NCI-H748 treated with DMSO at 0.1 percent for 48 hours (cell line): Measurements from ENCODE around the gene KPNA3.
A peak's percentile ranks its signal among the peaks of the same experiment; 100 is the strongest.
"Not testable (repeated sequence)": the region's sequence is repeated elsewhere in the genome, so short reads cannot be mapped to it uniquely, and the experiment has no call there.

Experiments
- DNase-seq: peaks from one replicate; lab custom pipeline; 2025; lab: John Stamatoyannopoulos, UW

KPNA3 gene

GRCh38 chr13:49807681-49808080 lies 15.2 kb upstream of the KPNA3 start:
- no peak for DNase-seq

DNA sequence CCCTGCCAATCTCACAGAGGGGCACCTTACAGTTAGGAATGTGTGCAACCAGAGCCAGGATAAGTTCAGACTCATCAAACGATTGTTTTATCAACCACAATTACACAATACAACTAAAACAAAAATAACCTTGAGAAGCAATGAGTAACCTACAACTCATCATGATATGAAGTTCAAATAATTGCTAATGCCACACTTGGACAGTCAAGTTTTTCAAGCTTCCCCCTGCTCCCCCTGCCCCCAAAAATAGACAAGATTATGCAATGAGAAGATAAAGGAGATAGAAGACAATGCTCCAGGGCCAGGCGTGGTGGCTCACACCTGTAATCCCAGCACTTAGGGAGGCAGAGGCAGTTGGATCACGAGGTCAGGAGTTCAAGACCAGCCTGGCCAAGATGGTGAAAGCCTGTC lies 13.6 kb upstream of the KPNA3 start:
- no peak for DNase-seq

DNA sequence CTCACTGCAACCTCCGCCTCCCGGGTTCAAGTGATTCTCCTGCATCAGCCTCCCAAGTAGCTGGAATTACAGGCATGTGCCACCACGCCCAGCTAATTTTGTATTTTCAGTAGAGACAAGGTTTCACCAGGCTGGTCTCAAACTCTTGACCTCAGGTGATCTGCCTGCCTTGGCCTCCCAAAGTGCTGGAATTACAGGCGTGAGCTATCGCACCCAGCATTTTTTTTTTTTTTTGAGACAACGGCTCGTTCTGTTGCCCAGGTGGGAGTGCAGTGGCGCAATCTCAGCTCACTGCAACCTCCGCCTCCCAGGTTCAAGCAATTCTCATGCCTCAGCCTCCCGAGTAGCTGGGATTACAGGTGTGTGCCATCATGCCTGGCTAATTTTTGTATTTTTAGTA lies 10.6 kb upstream of the KPNA3 start:
- not testable (repeated sequence) for DNase-seq

DNA sequence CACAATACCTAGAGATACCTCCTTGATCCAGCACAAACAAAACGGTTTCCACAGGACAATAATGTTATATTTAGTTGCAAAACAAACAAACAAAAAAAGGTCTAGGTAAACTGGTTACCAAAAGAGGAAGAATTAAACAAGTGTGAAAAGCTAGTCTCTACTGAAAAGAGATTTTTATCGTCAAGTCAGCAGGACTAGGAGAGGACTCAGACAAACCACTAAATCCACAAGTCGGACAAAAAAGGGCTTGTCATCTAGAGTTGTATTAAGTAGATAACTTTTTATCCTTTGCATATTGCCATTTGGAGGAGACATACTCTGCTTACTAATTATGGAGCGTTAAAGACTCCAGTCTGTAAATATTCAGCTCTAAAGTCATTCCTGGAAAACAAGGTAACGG lies 9.9 kb upstream of the KPNA3 start:
- no peak for DNase-seq

DNA sequence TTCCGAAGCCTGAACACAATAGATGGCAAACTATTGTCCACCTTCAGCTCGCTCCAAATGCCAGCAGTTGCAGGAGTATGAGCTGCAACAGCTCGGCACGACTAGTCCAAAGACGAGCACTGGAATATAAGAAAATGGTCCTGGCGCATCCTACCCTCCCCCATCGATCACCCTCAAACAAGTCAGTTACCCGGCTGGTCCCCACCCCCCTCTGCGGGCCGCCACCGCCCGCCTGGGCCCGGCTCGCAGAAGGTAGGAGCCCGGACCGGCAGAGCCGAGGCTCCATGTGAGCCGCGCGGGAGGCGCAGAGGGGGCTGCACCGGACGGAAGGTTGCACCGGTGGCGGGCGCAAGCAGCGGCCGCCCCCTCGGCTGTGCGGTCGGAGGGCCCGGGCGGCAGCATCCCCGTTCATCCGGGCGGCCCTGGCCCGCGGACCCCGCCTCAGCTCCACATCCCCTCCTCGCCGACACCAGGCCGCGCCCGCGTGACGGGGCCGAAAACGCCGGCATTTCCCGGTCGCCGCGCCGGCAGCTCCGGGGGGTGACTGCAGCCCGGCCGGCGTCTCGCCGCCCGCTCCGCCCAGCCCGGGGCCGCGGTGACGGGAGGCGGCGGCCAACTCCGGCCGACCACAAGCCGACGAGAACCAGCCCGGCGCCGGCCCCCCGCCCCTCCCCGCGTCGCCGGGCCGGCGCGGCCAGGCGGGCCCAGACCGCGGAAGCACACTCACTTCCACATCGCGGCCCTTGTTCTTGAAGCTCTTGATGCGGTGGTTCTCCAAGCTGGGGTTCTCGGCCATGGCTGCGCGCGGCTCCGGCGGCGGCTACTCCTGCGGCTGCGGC lies 552 bp downstream of the KPNA3 start:
- no peak for DNase-seq

DNA sequence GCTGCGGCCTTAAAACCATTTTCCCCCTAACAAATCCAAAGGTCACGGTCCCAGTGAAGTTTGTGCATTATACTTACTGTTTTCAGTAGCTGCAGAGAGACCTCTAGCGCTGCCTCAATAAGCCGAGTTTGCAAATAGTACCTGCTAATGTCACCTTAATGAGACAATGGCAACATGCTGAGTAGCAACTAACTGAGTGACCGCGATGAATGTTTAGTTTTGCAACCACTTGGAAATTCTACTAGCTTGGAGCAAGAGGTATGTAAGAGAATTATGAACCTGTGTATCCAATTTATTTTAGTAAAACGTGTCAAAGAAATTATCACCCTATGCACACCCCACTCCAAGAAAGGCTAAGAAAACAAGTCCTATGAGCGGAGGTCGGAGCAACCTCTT lies 1.2 kb downstream of the KPNA3 start:
- peak; percentile 40 for DNase-seq

GRCh38 chr13:49789968-49790367 lies 2.5 kb downstream of the KPNA3 start:
- no peak for DNase-seq

DNA sequence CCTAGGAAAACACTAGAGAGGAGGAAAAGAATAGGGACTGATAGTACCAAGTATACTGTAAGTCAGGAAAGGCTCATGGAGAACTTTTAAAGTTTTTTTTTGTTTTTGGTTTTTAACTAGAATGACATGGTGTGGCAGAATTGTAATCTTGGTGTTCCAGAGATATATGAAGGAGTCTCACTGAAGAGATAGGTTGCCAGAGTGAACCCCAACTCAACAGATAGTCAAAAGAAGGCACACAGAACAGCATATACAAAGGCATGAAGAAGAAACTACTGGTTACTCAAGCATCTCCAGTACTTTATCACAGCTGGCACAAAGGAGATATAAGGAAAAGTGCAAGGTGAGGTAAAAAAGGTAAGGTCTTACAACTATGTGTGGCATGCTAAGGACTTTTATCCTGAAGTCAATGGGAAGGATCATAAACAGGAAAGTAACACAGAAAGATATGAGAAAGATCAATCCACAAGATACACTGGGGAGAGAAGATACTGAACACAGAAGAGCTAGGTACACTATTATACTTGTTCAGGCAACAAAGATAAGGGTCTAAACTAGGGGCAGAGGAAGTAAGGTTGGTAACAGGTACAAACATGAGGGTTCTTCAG lies 6.0 kb downstream of the KPNA3 start:
- no peak for DNase-seq

DNA sequence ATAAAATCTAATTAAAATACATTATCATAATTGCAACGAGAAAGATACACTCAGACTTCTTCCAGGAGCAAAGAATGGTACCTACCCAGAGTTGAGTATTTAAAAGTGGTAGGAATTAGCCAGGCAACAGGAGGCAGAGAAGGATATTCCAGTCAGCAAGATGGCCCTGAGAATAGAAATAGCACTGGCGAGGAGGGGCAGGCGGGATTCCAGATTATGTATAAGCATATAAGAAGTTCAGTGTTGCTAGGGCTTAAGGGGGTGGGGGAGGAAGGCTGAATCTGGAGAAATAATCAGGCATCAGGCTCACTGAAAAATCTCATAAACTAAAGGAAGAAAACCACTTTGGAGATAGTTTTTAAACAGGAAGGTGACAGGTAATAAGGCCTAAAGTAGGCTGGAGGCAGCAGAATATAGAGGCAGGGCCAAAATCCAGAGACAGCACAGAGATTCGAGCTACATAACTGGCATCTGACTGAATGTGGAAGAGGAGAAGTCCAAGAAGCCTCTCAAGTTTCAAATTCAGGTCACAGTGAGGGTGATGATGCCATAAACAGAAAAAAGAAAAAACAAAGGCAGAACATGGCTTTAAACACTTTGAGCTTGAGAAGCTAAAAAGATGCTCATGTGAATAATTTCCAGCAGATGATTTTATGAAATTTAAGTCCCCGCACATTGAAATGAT lies 7.5 kb downstream of the KPNA3 start:
- DNase-seq = no peak

GRCh38 chr13:49783865-49784264 lies 8.6 kb downstream of the KPNA3 start:
- no peak for DNase-seq

- DNase-seq = no peak
Measured at GRCh38 chr13:49782784-49783183, 9.7 kb downstream of the KPNA3 start.

DNA sequence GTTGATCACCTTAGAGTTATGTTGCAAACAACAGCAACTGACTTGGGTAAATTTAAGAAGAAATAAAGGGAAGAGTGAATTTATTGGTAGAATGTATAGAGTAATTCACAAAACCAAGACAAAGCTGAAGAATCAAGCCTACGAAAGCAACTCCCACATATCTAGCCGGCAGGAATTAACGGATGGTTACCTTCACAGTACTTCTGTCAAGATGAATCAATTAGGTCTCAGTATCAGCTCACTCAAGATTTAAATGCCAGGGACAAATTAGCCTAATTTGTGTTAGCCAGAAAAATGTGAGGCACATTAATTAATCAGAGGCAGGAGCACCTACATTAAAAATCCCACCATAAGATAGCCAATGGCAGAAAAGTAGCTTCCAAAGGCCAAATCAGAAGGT lies 10.7 kb downstream of the KPNA3 start:
- DNase-seq = no peak

DNA sequence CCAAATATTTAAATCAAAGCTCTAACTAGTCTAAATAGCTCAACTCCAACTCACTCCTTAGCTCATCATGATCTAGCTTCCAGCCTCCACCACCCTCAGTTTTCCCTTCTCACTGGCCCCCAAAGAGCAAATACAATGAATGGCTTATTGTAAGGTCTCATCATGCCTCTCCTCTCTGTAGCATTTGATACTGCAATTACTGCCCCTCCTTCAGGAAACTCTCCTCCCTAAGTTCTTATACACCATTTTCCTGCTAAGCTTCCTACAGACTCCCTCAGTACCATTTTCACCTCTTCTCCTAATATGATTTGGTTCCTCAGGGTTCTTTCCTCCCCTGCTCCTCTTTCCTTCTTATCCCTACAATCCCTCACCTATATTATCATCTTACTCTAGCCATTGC lies 12.8 kb downstream of the KPNA3 start:
- no peak for DNase-seq

DNA sequence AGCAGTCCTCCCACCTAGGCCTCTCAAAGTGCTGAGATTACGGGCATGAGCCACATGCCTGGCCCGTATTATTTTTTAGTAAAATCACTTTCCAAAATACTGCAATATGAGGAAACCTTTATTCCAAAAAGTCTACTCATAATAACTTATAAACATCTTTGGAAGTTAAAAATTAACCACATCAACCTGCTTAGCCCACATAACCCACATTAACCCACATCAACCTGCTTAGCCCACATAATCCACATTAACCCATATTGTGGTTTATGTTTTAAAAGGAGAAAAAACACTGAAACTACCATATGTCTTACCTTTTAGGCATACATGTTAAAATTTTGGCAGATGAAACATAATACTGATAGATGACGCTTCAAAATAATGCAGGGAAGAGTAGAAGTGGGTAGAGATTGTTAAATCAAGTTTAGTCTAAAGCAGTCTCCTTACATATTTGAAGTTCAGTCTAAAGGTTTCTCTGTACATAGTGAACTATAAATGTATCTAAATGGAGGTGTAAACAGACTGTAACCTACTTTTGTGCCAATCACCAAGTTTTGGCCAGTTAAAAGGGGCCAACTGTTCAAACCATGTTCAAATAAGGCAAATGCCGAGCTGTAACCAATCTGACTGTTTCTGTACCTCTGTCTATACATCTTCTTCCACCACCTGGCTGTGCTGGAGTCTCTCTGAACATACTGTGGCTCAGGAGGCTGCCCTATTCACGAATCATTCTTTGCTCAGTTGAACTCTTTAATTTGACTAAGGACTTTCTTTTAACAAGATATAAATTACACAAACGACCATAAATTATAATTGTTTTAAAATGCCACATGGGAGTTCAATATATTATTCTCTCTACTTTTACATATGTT lies 14.5 kb downstream of the KPNA3 start:
- DNase-seq = no peak

DNA sequence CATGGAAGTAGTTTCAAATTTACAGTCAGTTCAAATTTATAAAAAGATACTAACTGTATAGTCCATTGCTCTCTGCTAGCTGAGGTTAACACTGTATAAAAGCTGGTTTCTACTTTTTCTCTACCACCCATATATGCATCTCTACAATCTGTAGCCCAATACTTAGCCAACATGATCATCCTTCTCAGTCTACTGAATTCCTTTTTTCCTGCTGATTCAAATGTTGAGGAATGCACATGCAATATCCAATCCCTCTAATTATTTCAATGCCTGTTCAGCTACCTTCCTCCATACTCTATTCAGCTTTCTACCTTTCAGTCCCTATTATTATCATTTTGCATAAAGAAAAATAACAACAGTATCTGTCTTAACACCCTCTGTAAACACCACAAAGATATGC lies 15.6 kb downstream of the KPNA3 start:
- DNase-seq = no peak

DNA sequence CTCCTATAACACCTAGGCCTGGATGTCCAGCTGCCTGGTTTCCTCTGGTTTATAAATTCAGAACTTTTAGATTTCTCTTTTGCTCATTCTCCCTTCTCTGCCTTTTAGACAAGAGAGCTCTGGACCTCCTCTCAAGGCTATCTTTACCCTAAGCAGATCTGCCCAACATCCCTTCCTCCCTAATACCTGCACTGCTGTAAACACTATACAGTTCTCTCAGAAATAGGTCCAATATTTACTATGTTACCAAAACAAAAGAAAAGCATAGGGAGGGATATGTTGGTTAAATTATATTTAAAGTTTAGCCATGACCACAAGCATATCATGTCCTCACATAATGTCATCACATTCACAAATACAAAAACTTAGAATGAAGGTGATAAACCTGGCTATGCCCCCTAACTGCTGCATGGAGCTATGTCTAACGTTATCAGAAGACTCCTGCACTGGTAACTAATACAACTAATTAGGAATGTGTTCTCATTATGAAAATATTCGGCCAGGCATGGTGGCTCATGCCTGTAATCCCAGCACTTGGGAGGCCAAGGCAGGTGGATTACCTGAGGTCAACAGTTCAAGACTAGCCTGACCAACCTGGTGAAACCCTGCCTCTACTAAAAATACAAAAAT lies 18.0 kb downstream of the KPNA3 start:
- DNase-seq = no peak

DNA sequence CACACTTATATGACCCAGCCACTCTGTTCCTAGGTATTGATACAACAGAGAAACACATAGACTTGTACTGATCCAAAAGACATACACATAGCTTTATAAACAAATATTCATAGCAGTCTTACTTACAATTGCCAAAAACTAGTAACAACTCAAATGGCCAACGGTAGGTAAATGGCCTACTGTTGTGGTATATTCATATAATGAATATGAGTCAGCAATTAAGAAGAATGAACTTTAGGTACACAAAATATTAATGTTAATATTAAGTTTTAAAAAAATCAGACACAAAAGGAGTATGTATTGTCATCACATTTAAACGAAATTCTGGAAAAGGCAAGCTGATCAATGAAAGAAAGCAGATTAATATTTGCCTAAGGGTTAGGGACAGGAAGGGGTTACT lies 19.7 kb downstream of the KPNA3 start:
- no peak for DNase-seq

GRCh38 chr13:49761811-49762210 lies 30.7 kb downstream of the KPNA3 start:
- not testable (repeated sequence) for DNase-seq

GRCh38 chr13:49760558-49760957 lies 31.9 kb downstream of the KPNA3 start:
- no peak for DNase-seq

DNA sequence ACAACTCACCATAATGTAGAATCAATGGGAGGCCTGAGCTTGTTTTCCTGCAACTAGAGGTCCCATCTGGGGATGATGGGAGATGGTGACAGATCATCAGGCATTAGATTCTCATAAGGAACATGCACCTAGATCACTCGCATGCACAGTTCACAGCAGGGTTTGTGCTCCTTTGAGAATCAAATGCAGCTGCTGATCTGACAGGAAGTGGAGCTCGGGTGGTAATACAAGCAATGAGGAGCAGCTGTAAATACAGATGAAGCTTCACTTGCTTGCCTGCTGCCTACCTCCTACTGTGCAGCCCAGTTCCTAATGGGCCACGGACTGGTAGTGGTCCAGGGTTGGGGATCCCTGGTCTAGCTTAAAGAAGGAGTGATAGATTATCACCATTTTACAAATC lies 33.0 kb downstream of the KPNA3 start:
- DNase-seq = no peak

DNA sequence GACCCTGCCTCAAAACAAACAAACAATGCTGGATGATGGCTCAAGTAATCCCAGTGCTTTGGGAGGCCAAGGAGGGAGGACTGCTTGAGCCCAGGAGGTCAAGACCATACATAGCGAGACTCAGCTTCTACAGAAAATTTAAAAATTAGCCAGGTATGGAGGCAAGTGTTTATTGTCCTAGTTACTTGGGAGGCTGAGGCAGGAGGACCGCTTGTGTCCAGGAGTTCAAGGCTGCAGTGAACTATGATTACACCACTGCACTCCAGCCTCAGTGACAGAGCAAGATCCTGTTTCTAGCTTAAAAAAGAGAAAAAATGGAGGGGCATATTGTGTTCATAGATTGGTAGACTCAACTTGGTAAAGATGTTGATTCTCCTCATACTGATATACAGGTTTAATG lies 36.2 kb downstream of the KPNA3 start:
- no peak for DNase-seq

DNA sequence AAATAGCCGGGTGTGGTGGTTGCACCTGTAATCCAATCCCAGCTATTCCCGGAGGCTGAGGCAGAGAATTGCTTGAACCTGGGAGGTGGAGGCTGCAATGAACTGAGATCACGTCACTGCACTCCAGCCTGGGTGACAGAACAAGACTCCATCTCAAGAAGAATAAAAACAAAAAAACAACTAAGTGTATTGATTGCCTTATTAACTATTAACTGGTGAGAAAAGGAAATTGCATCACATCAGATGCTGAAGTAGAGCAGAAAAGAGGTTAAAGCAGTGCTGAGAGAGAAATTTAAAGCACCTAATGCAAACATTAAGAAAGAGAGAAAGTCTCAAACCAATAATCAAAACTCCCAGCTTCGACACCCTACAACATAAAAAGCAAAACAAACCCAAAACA lies 38.3 kb downstream of the KPNA3 start:
- DNase-seq = no peak
